Peyer's patch (tissue), 4 donors: ENCODE results near the gene DHX57. TPM values are rescaled to one million over a fixed set of nuclear protein-coding genes. Genes with fewer than 3 reads are reported as not detected.

Source experiments
- DNase-seq, 3 donors: peaks; one replicate each; pipeline ENCODE4 v3.0.0-alpha.2; 2017 to 2019
- H3K27ac ChIP-seq, 4 donors: fragments of 200-600 bp; sonication (generic); one replicate each; pipeline ENCODE4 v1.5.1; 2016 to 2019
- H3K27me3 ChIP-seq, 2 donors: fragments of 200-600 bp; sonication (generic); one replicate each; pipeline ENCODE4 v1.5.1; 2019
- H3K36me3 ChIP-seq, 3 donors: fragments of 200-600 bp; sonication (generic); one replicate each; pipeline ENCODE4 v1.5.1; 2016 to 2019
- H3K4me1 ChIP-seq, 4 donors: fragments of 200-600 bp; sonication (generic); one replicate each; pipeline ENCODE4 v1.5.1; 2016 to 2019
- H3K4me3 ChIP-seq, 4 donors: fragments of 200-600 bp; sonication (generic); 1 replicate in 3 of 4; 2 replicates in 1 of 4; pipeline ENCODE4 v1.5.1; 2016 to 2019; ENCODE audit warnings: mild to moderate bottlenecking in 1 of 4
- H3K9me3 ChIP-seq, 4 donors: fragments of 200-600 bp; sonication (generic); one replicate each; pipeline ENCODE4 v1.5.1; 2016 to 2019; ENCODE audit warnings: mild to moderate bottlenecking in 1 of 4
- CTCF ChIP-seq, 6 experiments: fragments of 450-650 bp in 4 of 6; fragments of 200-600 bp in 2 of 6; sonication (generic) in 1 of 6; IDR thresholded peaks; one replicate each; pipeline ENCODE4 v1.5.1; 2017 to 2019; ENCODE audit warnings: antibody characterized with exemption in 6 of 6, mild to moderate bottlenecking in 3 of 6, moderate library complexity in 1 of 6
- POLR2A ChIP-seq, 2 donors: fragments of 450-650 bp; IDR thresholded peaks; one replicate each; pipeline ENCODE4 v1.5.1; 2017; ENCODE audit warnings: antibody characterized with exemption in 2 of 2, mild to moderate bottlenecking in 2 of 2, moderate library complexity in 2 of 2
- total RNA-seq, 4 donors: library from RNA; depleted of rRNA; stranded (reverse); fragments of >200 nt; gene quantifications; one replicate each; pipeline ENCODE4 v1.1.0, GENCODE V29; 2016

DHX57 gene
- total RNA-seq, 4 donors from 2014 or later = 4.5 to 69.3 (median 7.3) TPM

DNA sequence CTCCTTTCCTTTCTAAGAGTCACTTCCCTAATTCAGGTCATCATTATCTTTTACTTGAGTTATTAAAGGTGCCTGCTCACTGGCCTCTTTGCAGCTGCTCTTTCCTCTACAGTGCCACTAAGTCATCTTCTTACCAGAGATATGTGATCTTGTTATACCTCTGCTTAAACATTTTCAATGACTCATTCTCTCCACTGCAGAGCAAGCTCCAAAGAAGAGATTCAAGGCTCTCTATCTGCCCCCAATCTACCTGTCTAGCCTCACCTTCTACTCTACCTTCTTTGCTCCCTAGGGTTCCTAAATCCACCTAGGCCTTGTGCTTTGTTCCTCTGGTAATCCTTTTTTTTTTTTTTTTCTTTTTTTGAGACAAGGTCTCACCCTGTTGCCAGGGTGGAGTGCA, 17.1 kb upstream of the DHX57 start:
- Histone ChIP-seq H3K27me3 (no peaks in the 10 kb centered on the region), H3K4me3 (no peak overlapping the region), H3K36me3 (no peaks in the 10 kb centered on the region), H3K27ac (no peak overlapping the region), H3K4me1 (no peaks in the 10 kb centered on the region), H3K9me3 (no peaks in the 10 kb centered on the region)
- TF ChIP-seq POLR2A (IDR thresholded peaks at IDR 0.05) (no peak), CTCF (IDR thresholded peaks at IDR 0.05) (no peak)
- no peak for DNase-seq

GRCh38 chr2:38889575-38889974, 13.8 kb upstream of the DHX57 start, which contains the start of gene ARHGEF33:
Gene ARHGEF33 (plus strand): TSS chr2:38889875. CDS start chr2:38919448, 29,573 bp downstream.
- Histone ChIP-seq H3K27me3 (no peaks in the 10 kb centered on the region), H3K27ac (no peak within 1 kb of the TSS), H3K4me3 (no peak within 1 kb of the TSS), H3K9me3 (no peaks in the 10 kb centered on the region), H3K36me3 (no peaks in the 10 kb centered on the region), H3K4me1 (no peaks in the 10 kb centered on the region)
- TF ChIP-seq POLR2A (IDR thresholded peaks at IDR 0.05) = no peak
- TF ChIP-seq CTCF (IDR thresholded peaks at IDR 0.05) = no peak
- DNase-seq = no peak

GRCh38 chr2:38889045-38889444, 13.3 kb upstream of the DHX57 start:
- DNase-seq = no peak
- no peaks in the 10 kb centered on the region for H3K36me3 ChIP-seq

GRCh38 chr2:38887902-38888554, 12.3 kb upstream of the DHX57 start:
- H3K27me3 ChIP-seq = no peaks in the 10 kb centered on the region
- no peak overlapping the region for H3K4me3 ChIP-seq
- H3K9me3 ChIP-seq = no peaks in the 10 kb centered on the region
- TF ChIP-seq POLR2A (IDR thresholded peaks at IDR 0.05) (no peak), CTCF (IDR thresholded peaks at IDR 0.05) (no peak)
- H3K27ac ChIP-seq = no peak overlapping the region
- DNase-seq = no peak
- no peaks in the 10 kb centered on the region for H3K4me1 ChIP-seq
- H3K36me3 ChIP-seq = no peaks in the 10 kb centered on the region

More at GRCh38 chr2:38889045-38889444, 13.3 kb upstream of the DHX57 start:
- Histone ChIP-seq H3K4me1 (no peaks in the 10 kb centered on the region), H3K4me3 (no peak overlapping the region), H3K27me3 (no peaks in the 10 kb centered on the region), H3K9me3 (no peaks in the 10 kb centered on the region), H3K27ac (no peak overlapping the region)
- TF ChIP-seq CTCF (IDR thresholded peaks at IDR 0.05) (no peak), POLR2A (IDR thresholded peaks at IDR 0.05) (no peak)

DNA sequence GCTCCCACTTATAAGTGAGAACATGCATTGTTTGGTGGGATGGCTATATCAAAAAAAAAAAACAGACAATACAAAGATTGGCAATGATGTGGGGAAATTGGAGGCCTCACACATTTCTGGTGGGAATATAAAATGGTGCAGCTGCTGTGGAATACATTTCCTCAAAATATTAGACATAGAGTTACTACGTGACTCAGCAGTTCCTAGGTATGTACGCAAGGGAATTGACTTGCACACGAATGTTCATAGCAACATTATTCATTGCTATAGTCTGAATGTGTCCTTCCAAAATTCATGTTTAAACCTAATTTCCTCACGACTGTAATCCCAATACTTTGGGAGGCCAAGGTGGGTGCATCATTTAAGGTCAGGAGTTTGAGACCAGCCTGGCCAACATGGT, 11.6 kb upstream of the DHX57 start:
- Histone ChIP-seq H3K9me3 (no peaks in the 10 kb centered on the region), H3K4me1 (no peaks in the 10 kb centered on the region), H3K36me3 (no peaks in the 10 kb centered on the region), H3K27me3 (no peaks in the 10 kb centered on the region), H3K4me3 (no peak overlapping the region), H3K27ac (no peak overlapping the region)
- no peak for DNase-seq
- TF ChIP-seq POLR2A (IDR thresholded peaks at IDR 0.05) (no peak), CTCF (IDR thresholded peaks at IDR 0.05) (no peak)
